ENCODE measurements around the gene C1orf174. TPM values are rescaled to one million over a fixed set of nuclear protein-coding genes. Genes with fewer than 3 reads are reported as not detected.

The C1orf174 gene
- total RNA-seq, 1 donor from 2014 or later = 20.9 TPM

DNA sequence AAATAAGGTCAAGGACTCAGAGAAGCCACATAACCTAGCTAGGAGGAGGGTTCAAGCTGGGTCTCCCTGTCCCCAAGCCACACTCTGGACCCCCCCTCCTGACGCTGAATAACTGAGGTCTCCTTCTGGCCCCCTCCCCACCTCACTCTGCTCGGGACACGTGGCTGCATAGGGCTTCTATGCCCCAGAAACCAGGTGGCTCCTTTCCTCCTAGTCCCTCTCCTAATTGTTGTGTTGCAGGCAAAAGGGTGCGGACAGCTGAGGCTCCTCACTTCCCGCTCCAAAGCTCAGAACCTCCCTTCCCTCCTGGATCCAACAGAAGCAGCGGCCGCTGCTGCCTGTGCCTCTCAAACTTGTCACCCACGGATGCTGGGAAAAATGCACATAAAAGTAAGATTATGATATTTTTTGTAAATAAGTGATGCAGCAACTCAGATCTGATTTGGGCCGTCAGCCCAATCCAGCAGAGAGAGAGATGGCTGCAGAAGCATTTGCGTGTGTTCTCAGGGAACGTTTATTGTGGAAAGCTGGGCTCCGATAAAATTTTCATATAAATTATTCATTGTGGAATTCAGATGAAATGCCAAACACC lies 40.8 kb upstream of the C1orf174 start:
- H3K36me3 ChIP-seq (ENCODE audit: control insufficient read depth in 3 of 3, insufficient read depth in 3 of 3, low read length in 3 of 3) = no peaks in the 10 kb centered on the region
- no peaks in the 10 kb centered on the region for H3K9me3 ChIP-seq (ENCODE audit: control insufficient read depth in 3 of 3, low read length in 3 of 3)
- no peak overlapping the region for H3K4me3 ChIP-seq (ENCODE audit: low read length in 3 of 3)
- H3K9ac ChIP-seq (ENCODE audit: low read depth in 1 of 3, low read length in 3 of 3) = no peak overlapping the region
- no peak overlapping the region for H3K27ac ChIP-seq (ENCODE audit: low read depth, low read length)
- peaks cover 38 to 57% (median 43%) of the 10 kb centered on the region in 3 donors for H3K27me3 ChIP-seq (ENCODE audit: control insufficient read depth in 3 of 3, insufficient read depth in 3 of 3, low read length in 3 of 3)
- no peaks in the 10 kb centered on the region for H3K4me1 ChIP-seq (ENCODE audit: control insufficient read depth in 3 of 3, insufficient read depth in 3 of 3, low read length in 3 of 3)

DNA sequence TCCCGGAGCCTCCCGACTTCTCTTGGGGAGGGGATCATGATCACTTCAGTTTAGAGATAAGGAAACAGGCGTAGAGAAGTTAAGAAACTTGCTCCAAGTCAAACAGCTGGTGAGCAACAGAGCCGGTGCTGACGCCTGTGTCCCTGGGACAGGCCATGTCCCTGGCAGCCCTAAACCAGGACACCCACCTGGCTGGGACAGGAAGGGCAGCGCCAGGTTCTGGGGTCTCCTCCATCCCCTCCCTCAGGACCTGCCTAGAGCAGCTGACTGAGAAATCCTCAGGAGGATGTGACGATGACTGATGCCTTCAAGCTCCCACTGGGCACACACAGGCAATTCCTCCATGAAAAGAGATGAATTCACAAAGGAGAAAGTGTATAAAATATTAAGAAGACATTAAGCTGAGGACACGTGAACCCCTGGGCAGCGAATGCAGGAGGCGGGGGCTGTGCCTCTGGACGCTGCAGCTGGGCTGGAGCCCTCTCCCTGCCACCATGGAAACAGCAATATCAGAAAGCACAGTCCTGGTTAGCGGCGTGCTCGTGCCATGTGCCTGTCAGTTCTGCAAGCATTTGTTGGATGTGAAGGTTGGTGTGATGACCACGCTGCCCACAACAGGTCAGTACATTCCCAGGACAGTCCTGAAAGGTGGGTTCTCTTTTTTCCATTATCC lies 40.1 kb upstream of the C1orf174 start:
- Histone ChIP-seq H3K36me3 (ENCODE audit: control insufficient read depth in 3 of 3, insufficient read depth in 3 of 3, low read length in 3 of 3) (no peaks in the 10 kb centered on the region), H3K9me3 (ENCODE audit: control insufficient read depth in 3 of 3, low read length in 3 of 3) (no peaks in the 10 kb centered on the region), H3K27me3 (ENCODE audit: control insufficient read depth in 3 of 3, insufficient read depth in 3 of 3, low read length in 3 of 3) (peaks cover 35 to 53% (median 37%) of the 10 kb centered on the region in 3 donors), H3K4me3 (ENCODE audit: low read length in 3 of 3) (no peak overlapping the region), H3K27ac (ENCODE audit: low read depth, low read length) (no peak overlapping the region), H3K4me1 (ENCODE audit: control insufficient read depth in 3 of 3, insufficient read depth in 3 of 3, low read length in 3 of 3) (no peaks in the 10 kb centered on the region), H3K9ac (ENCODE audit: low read depth in 1 of 3, low read length in 3 of 3) (no peak overlapping the region)

DNA sequence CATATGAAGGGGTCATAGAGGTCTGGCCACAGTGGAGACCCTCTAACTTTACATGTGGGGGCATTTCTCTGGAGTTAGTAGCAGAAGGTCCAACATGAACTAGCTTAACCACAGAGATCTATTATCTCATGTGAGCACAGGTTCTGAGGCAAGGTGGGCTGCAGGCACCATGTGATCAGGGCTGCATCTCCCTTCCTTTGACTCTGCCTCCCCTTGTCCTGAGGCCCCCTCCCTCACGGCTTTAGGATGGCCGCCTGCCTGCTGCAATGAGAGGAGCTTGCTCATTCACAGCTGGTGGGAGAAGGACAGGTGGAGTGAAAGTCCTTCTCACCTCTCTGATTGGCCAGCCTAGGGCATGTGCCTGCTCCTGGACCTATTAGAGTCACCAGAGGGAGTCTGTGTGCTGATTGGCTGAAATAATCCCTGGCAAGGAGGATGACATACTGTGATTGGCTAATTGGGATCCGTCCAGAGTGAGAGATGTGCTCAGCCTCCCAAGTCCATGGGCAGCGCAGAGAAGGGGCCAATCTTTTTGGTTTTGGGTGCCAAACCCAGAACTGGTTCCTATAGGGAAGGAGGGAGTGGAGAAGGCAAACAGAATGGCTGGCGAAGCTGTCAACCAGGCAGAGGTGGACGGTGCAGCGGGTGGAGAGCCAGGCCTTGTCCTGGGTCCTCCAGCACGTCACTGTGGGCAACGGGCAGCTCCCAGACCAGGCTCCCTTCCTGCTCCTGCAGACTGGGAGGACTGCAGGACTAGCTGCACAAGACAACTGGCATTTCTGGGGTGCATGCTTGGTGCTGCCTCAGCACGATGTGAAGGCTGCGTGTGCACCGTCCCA lies 39.4 kb upstream of the C1orf174 start:
- H3K4me3 ChIP-seq (ENCODE audit: low read length in 3 of 3) = no peak overlapping the region
- H3K9me3 ChIP-seq (ENCODE audit: control insufficient read depth in 3 of 3, low read length in 3 of 3) = no peaks in the 10 kb centered on the region
- peaks cover 27 to 45% (median 30%) of the 10 kb centered on the region in 3 donors for H3K27me3 ChIP-seq (ENCODE audit: control insufficient read depth in 3 of 3, insufficient read depth in 3 of 3, low read length in 3 of 3)
- no peaks in the 10 kb centered on the region for H3K36me3 ChIP-seq (ENCODE audit: control insufficient read depth in 3 of 3, insufficient read depth in 3 of 3, low read length in 3 of 3)
- no peak overlapping the region for H3K9ac ChIP-seq (ENCODE audit: low read depth in 1 of 3, low read length in 3 of 3)
- no peaks in the 10 kb centered on the region for H3K4me1 ChIP-seq (ENCODE audit: control insufficient read depth in 3 of 3, insufficient read depth in 3 of 3, low read length in 3 of 3)
- H3K27ac ChIP-seq (ENCODE audit: low read depth, low read length) = no peak overlapping the region

DNA sequence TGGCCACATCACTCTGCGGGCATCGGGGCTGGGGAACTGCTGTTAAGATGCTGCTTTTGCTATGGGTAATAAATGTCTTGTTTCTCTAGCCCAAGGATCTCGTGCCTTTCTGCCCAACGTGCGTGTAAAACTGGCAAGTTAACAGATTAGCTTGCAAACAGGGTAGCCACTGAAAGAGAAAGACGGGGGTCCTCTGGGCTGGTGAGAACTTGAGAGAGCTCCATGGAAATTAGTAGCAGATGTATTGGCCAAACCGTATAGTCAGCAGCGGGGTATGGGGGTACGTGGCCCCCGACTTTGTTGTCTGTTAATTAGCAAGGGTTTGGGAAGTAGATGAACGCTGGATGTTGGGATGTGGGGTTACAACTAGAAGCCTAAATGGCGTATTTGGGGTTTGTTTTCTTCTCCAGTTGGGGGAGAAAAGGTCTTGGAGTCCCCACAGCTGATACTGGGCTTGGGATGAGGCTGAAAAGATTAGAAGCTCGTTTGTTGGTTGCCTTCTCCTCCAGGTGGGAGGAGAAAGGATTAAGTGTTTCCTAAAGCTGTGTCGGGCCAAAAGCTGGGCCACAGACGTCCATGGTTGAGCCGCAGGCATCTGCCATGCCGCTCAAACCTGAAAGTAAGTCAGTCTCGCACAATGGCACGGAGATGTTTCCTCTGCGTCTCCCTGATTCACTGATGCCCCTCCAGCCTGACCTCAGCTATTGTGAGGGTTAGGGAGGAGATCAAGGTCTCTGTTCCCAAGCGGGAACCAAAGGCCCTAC lies 32.3 kb upstream of the C1orf174 start:
- Histone ChIP-seq H3K27me3 (ENCODE audit: control insufficient read depth in 3 of 3, insufficient read depth in 3 of 3, low read length in 3 of 3) (peaks cover 28 to 34% (median 29%) of the 10 kb centered on the region in 3 donors), H3K9me3 (ENCODE audit: control insufficient read depth in 3 of 3, low read length in 3 of 3) (no peaks in the 10 kb centered on the region), H3K4me3 (ENCODE audit: low read length in 3 of 3) (no peak overlapping the region), H3K36me3 (ENCODE audit: control insufficient read depth in 3 of 3, insufficient read depth in 3 of 3, low read length in 3 of 3) (no peaks in the 10 kb centered on the region), H3K9ac (ENCODE audit: low read depth in 1 of 3, low read length in 3 of 3) (no peak overlapping the region), H3K4me1 (ENCODE audit: control insufficient read depth in 3 of 3, insufficient read depth in 3 of 3, low read length in 3 of 3) (no peaks in the 10 kb centered on the region), H3K27ac (ENCODE audit: low read depth, low read length) (no peak overlapping the region)

DNA sequence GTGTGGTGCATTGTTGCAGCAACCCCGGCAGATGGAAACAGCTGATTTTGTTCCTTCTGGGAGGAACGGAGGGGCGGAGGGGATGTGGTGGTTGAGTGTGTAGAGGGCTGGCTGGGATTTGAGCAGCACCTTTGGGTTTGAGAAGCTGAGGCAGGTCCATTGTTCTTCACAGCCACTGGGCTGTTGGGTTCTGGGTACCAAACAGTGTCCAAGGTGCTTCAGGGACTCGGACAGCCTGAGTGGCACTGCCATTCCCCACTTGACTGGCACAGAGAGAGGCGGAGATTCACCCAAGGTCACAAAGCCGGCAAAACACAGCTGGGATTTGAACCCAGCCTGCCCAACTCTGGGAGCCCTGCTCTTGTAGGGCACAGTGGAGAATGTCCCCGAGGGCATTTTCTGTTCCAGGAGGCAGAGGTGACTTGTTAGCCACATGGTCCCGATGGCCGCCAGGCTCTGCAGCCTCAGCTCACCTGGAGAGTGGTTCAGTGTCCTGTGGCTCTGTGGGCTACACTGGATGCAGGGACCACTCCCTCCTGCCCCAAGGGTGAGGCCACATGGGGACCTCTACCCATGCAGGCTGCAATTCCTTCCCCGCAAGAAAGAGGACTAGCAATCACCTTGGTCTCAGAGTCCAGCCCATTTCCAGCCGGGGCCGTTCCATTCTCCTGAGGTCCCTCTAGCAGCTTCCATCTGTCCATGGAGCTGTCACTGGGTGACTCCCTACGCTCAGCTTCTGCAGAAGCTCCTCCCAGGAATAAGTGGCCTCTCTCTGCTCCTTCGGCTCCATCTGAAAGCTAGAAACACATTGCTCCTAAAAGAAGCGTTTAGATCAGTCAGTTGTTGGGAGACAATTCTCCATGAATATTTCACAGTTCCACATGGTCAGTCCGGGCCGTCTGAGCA lies 31.2 kb upstream of the C1orf174 start:
- Histone ChIP-seq H3K4me3 (ENCODE audit: low read length in 3 of 3) (no peak overlapping the region), H3K9me3 (ENCODE audit: control insufficient read depth in 3 of 3, low read length in 3 of 3) (no peaks in the 10 kb centered on the region), H3K4me1 (ENCODE audit: control insufficient read depth in 3 of 3, insufficient read depth in 3 of 3, low read length in 3 of 3) (no peaks in the 10 kb centered on the region), H3K27ac (ENCODE audit: low read depth, low read length) (no peak overlapping the region), H3K27me3 (ENCODE audit: control insufficient read depth in 3 of 3, insufficient read depth in 3 of 3, low read length in 3 of 3) (peaks cover 28 to 37% (median 32%) of the 10 kb centered on the region in 3 donors), H3K9ac (ENCODE audit: low read depth in 1 of 3, low read length in 3 of 3) (no peak overlapping the region), H3K36me3 (ENCODE audit: control insufficient read depth in 3 of 3, insufficient read depth in 3 of 3, low read length in 3 of 3) (no peaks in the 10 kb centered on the region)

DNA sequence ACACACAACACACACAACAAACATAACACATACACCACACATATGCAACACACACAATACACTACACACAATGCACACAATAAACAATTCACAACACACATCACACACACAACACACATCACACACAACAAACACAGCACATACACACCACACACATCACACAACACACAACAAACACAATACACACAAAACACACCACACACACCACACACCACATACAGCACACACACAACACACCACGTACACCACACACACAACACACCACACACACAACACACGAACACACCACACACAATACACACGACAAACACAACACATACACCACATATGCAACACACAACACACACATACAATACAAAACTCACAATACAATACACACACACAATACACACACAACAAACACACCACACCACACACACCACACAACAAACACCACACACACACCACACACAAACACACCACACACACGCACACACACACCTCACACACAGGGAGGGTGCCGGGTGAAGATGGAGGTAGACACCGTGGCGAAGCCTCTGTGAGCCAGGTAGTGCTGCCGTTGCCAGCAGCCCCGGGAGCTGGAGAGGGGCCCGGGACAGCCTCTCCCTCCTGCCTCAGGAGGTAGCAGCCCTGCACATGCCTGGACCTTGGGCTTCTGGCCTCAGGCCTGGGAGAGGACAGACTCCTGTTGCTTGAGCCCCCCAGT lies 30.4 kb upstream of the C1orf174 start:
- H3K27me3 ChIP-seq (ENCODE audit: control insufficient read depth in 3 of 3, insufficient read depth in 3 of 3, low read length in 3 of 3) = peaks cover 28 to 45% (median 40%) of the 10 kb centered on the region in 3 donors

DNA sequence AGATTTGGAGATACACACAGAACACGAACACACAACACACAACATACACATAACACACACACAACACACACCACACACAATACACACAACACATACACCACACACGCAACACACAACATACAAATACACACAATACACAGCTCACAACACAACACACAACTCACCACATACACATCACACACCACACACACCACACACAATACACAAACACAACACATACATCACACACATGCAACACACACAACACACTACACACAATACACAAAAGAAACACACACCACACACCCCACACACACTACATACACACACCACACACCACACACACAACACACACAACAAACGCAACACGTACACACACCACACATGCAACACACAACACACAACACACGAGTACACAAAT lies 29.1 kb upstream of the C1orf174 start:
- H3K36me3 ChIP-seq (ENCODE audit: control insufficient read depth in 3 of 3, insufficient read depth in 3 of 3, low read length in 3 of 3) = no peaks in the 10 kb centered on the region
- no peaks in the 10 kb centered on the region for H3K9me3 ChIP-seq (ENCODE audit: control insufficient read depth in 3 of 3, low read length in 3 of 3)
- peaks cover 38 to 59% (median 51%) of the 10 kb centered on the region in 3 donors for H3K27me3 ChIP-seq (ENCODE audit: control insufficient read depth in 3 of 3, insufficient read depth in 3 of 3, low read length in 3 of 3)
- no peak overlapping the region for H3K4me3 ChIP-seq (ENCODE audit: low read length in 3 of 3)
- no peak overlapping the region for H3K27ac ChIP-seq (ENCODE audit: low read depth, low read length)
- peaks cover 0 to 3% (median 0%) of the 10 kb centered on the region in 3 donors for H3K4me1 ChIP-seq (ENCODE audit: control insufficient read depth in 3 of 3, insufficient read depth in 3 of 3, low read length in 3 of 3)
- no peak overlapping the region for H3K9ac ChIP-seq (ENCODE audit: low read depth in 1 of 3, low read length in 3 of 3)

More for the DNA sequence above, 30.4 kb upstream of the C1orf174 start:
- H3K27ac ChIP-seq (ENCODE audit: low read depth, low read length) = no peak overlapping the region
- H3K9me3 ChIP-seq (ENCODE audit: control insufficient read depth in 3 of 3, low read length in 3 of 3) = no peaks in the 10 kb centered on the region
- H3K4me3 ChIP-seq (ENCODE audit: low read length in 3 of 3) = no peak overlapping the region
- H3K4me1 ChIP-seq (ENCODE audit: control insufficient read depth in 3 of 3, insufficient read depth in 3 of 3, low read length in 3 of 3) = no peaks in the 10 kb centered on the region
- H3K36me3 ChIP-seq (ENCODE audit: control insufficient read depth in 3 of 3, insufficient read depth in 3 of 3, low read length in 3 of 3) = no peaks in the 10 kb centered on the region
- H3K9ac ChIP-seq (ENCODE audit: low read depth in 1 of 3, low read length in 3 of 3) = no peak overlapping the region

DNA sequence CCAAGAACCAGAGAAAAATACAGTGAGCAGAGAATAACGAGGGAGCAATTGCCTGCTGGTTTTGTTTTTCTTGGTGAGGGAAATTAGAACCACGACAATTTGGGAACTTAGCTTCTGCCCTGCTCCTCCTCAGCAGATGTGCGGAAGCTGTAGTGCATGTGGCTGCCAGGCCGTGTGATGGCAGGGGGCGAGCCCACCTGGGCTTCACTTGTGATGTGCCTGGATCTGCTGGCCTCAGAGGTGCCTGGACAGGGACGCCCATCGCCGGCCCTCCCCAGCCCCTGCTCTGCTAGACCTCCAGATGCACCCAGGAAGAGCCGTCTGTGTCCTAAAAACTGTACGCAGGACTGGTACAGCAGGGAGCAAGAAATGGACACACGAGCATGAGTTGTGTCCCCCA lies 28.5 kb upstream of the C1orf174 start:
- no peak overlapping the region for H3K4me3 ChIP-seq (ENCODE audit: low read length in 3 of 3)
- no peak overlapping the region for H3K27ac ChIP-seq (ENCODE audit: low read depth, low read length)
- no peaks in the 10 kb centered on the region for H3K36me3 ChIP-seq (ENCODE audit: control insufficient read depth in 3 of 3, insufficient read depth in 3 of 3, low read length in 3 of 3)
- H3K4me1 ChIP-seq (ENCODE audit: control insufficient read depth in 3 of 3, insufficient read depth in 3 of 3, low read length in 3 of 3) = peaks cover 0 to 3% (median 0%) of the 10 kb centered on the region in 3 donors
- H3K9me3 ChIP-seq (ENCODE audit: control insufficient read depth in 3 of 3, low read length in 3 of 3) = no peaks in the 10 kb centered on the region
- H3K27me3 ChIP-seq (ENCODE audit: control insufficient read depth in 3 of 3, insufficient read depth in 3 of 3, low read length in 3 of 3) = peaks cover 44 to 64% (median 56%) of the 10 kb centered on the region in 3 donors
- no peak overlapping the region for H3K9ac ChIP-seq (ENCODE audit: low read depth in 1 of 3, low read length in 3 of 3)

Data from skeletal muscle tissue (tissue), 4 donors.